GM10248 (cell line): ENCODE results near the gene GANAB.

Source experiments
- CTCF ChIA-PET: fragments of 300-600 bp; sonication (Branson Sonifier 250); formaldehyde crosslinking; extraction: SDS; loops from one replicate; lab custom pipeline; 2021; ENCODE audit warnings: antibody characterized with exemption; lab: Yijun Ruan, JAX
- POLR2A ChIA-PET: fragments of 350-650 bp; sonication (Branson Sonifier 250); formaldehyde crosslinking; extraction: SDS; loops from one replicate; lab custom pipeline; 2020; ENCODE audit warnings: antibody characterized with exemption; lab: Yijun Ruan, JAX
- DNase-seq: peaks from one replicate; pipeline ENCODE4 v3.0.0; 2012; ENCODE audit errors: extremely low spot score
- TF ChIP-seq, protein P1 (sequence below): IDR thresholded peaks from 2 replicates; pipeline ENCODE4 v1.5.1; 2012; ENCODE audit warnings: mild to moderate bottlenecking, low read depth; ENCODE audit errors: extremely low read depth, missing control alignments, control extremely low read depth

The GANAB gene

GRCh38 chr11:62649486-62649885 is 3.1 kb upstream of the GANAB start:
- TF ChIP-seq, protein P1, sequence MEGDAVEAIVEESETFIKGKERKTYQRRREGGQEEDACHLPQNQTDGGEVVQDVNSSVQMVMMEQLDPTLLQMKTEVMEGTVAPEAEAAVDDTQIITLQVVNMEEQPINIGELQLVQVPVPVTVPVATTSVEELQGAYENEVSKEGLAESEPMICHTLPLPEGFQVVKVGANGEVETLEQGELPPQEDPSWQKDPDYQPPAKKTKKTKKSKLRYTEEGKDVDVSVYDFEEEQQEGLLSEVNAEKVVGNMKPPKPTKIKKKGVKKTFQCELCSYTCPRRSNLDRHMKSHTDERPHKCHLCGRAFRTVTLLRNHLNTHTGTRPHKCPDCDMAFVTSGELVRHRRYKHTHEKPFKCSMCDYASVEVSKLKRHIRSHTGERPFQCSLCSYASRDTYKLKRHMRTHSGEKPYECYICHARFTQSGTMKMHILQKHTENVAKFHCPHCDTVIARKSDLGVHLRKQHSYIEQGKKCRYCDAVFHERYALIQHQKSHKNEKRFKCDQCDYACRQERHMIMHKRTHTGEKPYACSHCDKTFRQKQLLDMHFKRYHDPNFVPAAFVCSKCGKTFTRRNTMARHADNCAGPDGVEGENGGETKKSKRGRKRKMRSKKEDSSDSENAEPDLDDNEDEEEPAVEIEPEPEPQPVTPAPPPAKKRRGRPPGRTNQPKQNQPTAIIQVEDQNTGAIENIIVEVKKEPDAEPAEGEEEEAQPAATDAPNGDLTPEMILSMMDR = no peak
- ChIA-PET CTCF (interaction anchor here (1.1 to 1.3 kb wide), 2 partner anchors 38 to 58 kb away, joined by 4 to 5 read pairs; partner anchors contain the start of gene TUT1), POLR2A (interaction anchor here (1.0 to 4.2 kb wide), 2 partner anchors 16 to 191 kb away, joined by 4 to 37 read pairs; partner anchors contain the start of genes C11orf98 and CSKMT)
- DNase-seq = no peak

DNA sequence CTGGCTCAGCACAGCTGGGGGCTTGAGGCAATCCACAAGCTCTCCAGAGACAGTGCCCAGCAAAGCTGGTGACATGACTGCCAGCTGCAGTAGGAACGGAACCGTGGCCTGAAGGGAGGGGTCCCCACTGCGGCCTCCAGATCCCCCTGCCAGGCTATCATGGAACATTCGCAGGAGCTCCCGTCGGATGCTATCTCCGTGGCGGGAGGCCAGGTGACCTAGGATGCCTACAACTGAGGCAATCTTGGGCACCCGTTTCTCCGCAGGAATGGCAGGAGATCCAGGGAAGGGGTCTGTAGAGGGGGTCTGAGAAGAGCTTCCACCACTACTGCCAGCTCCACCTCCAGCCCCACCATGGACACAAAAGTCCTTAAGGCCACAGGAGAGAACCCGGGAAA is 2.6 kb upstream of the GANAB start:
- TF ChIP-seq, protein P1 = no peak
- DNase-seq = no peak
- ChIA-PET CTCF (no interaction called here), POLR2A (interaction anchor here (1.0 to 4.2 kb wide), 4 partner anchors 16 to 192 kb away, joined by 3 to 37 read pairs (median 5); partner anchors contain the start of genes C11orf98, CSKMT, EEF1G and LBHD1)

DNA sequence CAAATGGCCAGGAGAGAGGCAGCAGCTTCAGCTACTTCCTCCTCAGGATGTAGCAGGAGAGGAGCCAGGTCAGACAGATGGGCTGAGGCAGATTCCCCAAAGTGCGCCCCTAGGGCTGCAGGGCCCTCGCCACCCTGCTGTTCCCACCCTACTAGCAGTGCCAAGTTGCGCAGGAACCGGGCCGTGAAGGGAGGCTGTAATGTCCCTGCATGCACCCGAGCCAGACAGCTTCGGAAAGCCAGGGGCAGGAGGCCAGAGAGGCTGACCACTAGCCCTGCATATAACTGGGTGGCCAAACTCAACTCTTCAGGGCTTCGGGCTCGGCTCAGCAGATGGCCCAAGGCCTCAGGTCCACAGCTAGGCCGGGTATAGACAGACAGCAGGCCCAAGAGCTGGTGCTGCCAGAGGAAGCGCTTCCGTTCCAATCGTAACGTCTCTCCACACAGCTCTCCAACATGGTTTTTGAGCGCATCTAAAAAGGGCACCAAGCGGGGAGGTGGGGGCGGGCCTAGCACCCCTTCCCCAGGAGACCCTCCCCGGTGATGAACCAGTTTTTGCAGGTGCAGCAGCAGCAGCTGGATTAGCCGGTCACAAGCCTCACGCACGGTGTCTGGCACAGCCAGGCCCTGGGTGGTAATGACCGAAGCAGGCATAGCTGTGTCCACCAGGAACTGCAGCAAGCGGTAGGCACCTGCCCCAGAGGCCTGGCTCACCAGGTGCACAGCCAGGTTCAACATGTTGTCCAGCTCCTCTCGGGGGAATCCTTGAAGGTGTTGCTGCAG is 2.0 kb upstream of the GANAB start:
- TF ChIP-seq, protein P1 = no peak
- DNase-seq = no peak
- POLR2A ChIA-PET = interaction anchor here (1.0 to 4.2 kb wide), 5 partner anchors 17 to 192 kb away, joined by 3 to 37 read pairs (median 4); partner anchors contain the start of genes C11orf98, CSKMT, EEF1G and LBHD1
- CTCF ChIA-PET = interaction anchor here (1.4 kb wide), 1 partner anchor 45 kb away, joined by 3 read pairs; no protein-coding TSS in a partner anchor

GRCh38 chr11:62647609-62648005 is 1.2 kb upstream of the GANAB start:
- TF ChIP-seq, protein P1 = no peak
- no peak for DNase-seq
- CTCF ChIA-PET = interaction anchor here (1.1 to 1.4 kb wide), 2 partner anchors 26 to 46 kb away, joined by 3 to 4 read pairs; partner anchors contain the start of gene B3GAT3
- POLR2A ChIA-PET = interaction anchor here (1.0 to 4.2 kb wide), 3 partner anchors 18 to 46 kb away, joined by 3 to 37 read pairs (median 6); partner anchors contain the start of genes C11orf98, CSKMT, LBHD1 and MTA2

DNA sequence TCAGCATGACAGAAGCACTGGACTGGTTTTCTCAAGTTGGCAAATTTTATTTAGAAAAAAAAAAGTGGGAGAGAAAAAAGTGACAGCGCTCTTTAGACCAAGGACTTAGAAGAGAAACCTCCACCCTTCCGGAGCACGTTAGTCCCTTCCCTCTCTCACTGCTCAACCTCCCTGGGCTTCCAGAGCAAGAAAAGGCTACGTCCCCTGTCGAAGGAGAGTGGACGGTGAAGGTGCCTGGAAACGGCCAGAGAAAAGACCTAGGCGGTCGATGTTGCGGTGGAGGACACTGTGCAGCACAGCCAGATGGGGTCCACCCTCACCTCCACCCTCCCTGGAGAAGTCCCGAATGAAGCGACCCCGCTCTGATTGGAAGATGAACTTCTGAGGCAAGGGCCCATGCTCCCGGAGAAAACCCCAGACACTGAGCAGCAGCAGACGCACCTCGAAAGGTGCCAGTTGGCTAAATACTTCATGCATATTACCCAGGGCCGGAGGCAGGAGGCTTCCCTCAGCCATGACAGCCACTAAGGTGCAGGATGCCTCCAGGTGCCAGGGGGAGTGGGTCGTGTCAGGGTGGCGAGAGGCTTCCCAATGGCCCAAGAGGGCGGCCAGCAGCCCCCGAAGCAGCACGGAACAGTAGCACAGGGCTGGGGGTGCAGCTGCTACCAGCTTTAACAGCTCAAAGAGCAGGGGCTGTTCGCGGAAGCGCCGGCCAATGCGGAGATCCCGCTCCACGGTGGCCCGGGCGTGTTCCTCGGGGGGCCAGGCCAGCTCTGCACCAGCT is 604 bp upstream of the GANAB start:
- ChIA-PET POLR2A (interaction anchor here (0.5 to 2.2 kb wide), 4 partner anchors 18 to 981 kb away, joined by 3 to 27 read pairs (median 8); partner anchors contain the start of genes C11orf98, CSKMT, TUT1 and UQCC3), CTCF (interaction anchor here (1.1 to 1.6 kb wide), 4 partner anchors 8 to 47 kb away, joined by 3 to 6 read pairs (median 4); partner anchors contain the start of gene B3GAT3)
- DNase-seq = no peak
- TF ChIP-seq, protein P1 = no peak

GRCh38 chr11:62645671-62645945 is 805 bp downstream of the GANAB start:
- DNase-seq = no peak
- TF ChIP-seq, protein P1 = no peak
- ChIA-PET CTCF (interaction anchor here (0.7 to 1.6 kb wide), 9 partner anchors 10 to 35 kb away, joined by 3 to 6 read pairs (median 4); partner anchors contain the start of gene B3GAT3), POLR2A (interaction anchor here (0.6 to 2.2 kb wide), 4 partner anchors 19 to 212 kb away, joined by 3 to 27 read pairs (median 6); partner anchors contain the start of genes C11orf98, CSKMT and TUT1)
